Astrocyte (in vitro differentiated cells and primary cell): ENCODE data around the gene EIF4E1B. TPM values are rescaled to one million over a fixed set of nuclear protein-coding genes. Genes with fewer than 3 reads are reported as not detected.
A peak's percentile ranks its signal among the peaks of the same experiment; 100 is the strongest.

Experiments used
- DNase-seq: peaks from one replicate; pipeline ENCODE4 v3.0.0-alpha.2; 2010; ENCODE audit warnings: low read depth
- FAIRE-seq: peaks from 2 replicates; lab custom pipeline; 2011; peaks lifted over from hg19 to GRCh38; lab: Jason Lieb, UNC
- H2AFZ ChIP-seq: 2 replicates; pipeline ENCODE4 v1.6.0; 2012; ENCODE audit warnings: low read depth, low read length, inconsistent platforms
- H3K27ac ChIP-seq: 2 replicates; pipeline ENCODE4 v1.5.1; 2011; ENCODE audit warnings: low read depth, low read length, inconsistent platforms
- H3K27me3 ChIP-seq: 2 replicates; pipeline ENCODE4 v1.6.0; 2011; ENCODE audit warnings: low read length, inconsistent platforms; ENCODE audit not compliant: insufficient read depth
- H3K36me3 ChIP-seq: 2 replicates; pipeline ENCODE4 v1.5.1; 2011; ENCODE audit warnings: low read length, inconsistent platforms; ENCODE audit not compliant: insufficient read depth
- H3K4me1 ChIP-seq: 2 replicates; pipeline ENCODE4 v1.5.1; 2011; ENCODE audit warnings: low read length, inconsistent platforms; ENCODE audit not compliant: insufficient read depth
- H3K4me2 ChIP-seq: 2 replicates; pipeline ENCODE4 v1.6.0; 2012; ENCODE audit warnings: low read length, inconsistent platforms
- H3K4me3 ChIP-seq: 2 replicates; pipeline ENCODE4 v1.5.1; 2011; ENCODE audit warnings: low read depth, mild to moderate bottlenecking, low read length, inconsistent platforms; ENCODE audit not compliant: insufficient read depth
- H3K79me2 ChIP-seq: 2 replicates; pipeline ENCODE4 v1.6.0; 2012; ENCODE audit warnings: mild to moderate bottlenecking, low read length, inconsistent platforms; ENCODE audit not compliant: insufficient read depth
- H3K9ac ChIP-seq: 2 replicates; pipeline ENCODE4 v1.6.0; 2012; ENCODE audit warnings: mild to moderate bottlenecking, low read length, inconsistent platforms
- H3K9me3 ChIP-seq: 2 replicates; pipeline ENCODE4 v1.5.1; 2012; ENCODE audit warnings: low read depth, mild to moderate bottlenecking, low read length, inconsistent platforms; ENCODE audit not compliant: insufficient read depth
- H4K20me1 ChIP-seq: 2 replicates; pipeline ENCODE4 v1.6.0; 2012; ENCODE audit warnings: low read length, inconsistent platforms; ENCODE audit not compliant: insufficient read depth
- H3K27ac Mint-ChIP-seq: one replicate; pipeline ENCODE4 v1.8.0; 2021; ENCODE audit warnings: mild to moderate bottlenecking, mixed read lengths; ENCODE audit not compliant: unreplicated experiment
- H3K27me3 Mint-ChIP-seq: one replicate; pipeline ENCODE4 v1.8.0; 2021; ENCODE audit warnings: low read depth, mixed read lengths; ENCODE audit not compliant: unreplicated experiment
- H3K36me3 Mint-ChIP-seq: one replicate; pipeline ENCODE4 v1.8.0; 2021; ENCODE audit warnings: low read depth, mixed read lengths; ENCODE audit not compliant: unreplicated experiment
- H3K4me1 Mint-ChIP-seq: one replicate; pipeline ENCODE4 v1.8.0; 2021; ENCODE audit warnings: low read depth, mixed read lengths; ENCODE audit not compliant: unreplicated experiment
- H3K4me3 Mint-ChIP-seq: one replicate; pipeline ENCODE4 v1.8.0; 2021; ENCODE audit warnings: mild to moderate bottlenecking, moderate library complexity, mixed read lengths; ENCODE audit not compliant: unreplicated experiment
- H3K9me3 Mint-ChIP-seq: one replicate; pipeline ENCODE4 v1.8.0; 2021; ENCODE audit warnings: mild to moderate bottlenecking, mixed read lengths; ENCODE audit not compliant: unreplicated experiment
- CTCF ChIP-seq: IDR thresholded peaks from 2 replicates; pipeline ENCODE4 v1.5.1; 2011; ENCODE audit warnings: low read depth, mild to moderate bottlenecking, inconsistent platforms, low read length, moderate library complexity; ENCODE audit not compliant: insufficient read depth
- EZH2 ChIP-seq: IDR thresholded peaks from 2 replicates; pipeline ENCODE4 v1.6.1; 2012; ENCODE audit warnings: mild to moderate bottlenecking, low read length, inconsistent platforms; ENCODE audit not compliant: insufficient read depth
- total RNA-seq: library from RNA; stranded (reverse); gene quantifications from 2 replicates; pipeline ENCODE4 v1.2.1, GENCODE V29; 2021

Gene EIF4E1B
- total RNA-seq, 1 donor from 2014 or later = not detected

GRCh38 chr5:176659512-176659839 lies 29.0 kb downstream of the EIF4E1B start:
- H4K20me1 ChIP-seq = peaks cover 40% of the 10 kb centered on the region
- H3K9ac ChIP-seq = no peak overlapping the region
- no peaks in the 10 kb centered on the region for H3K4me1 ChIP-seq
- no peak for DNase-seq
- H3K27ac Mint-ChIP-seq = no peak overlapping the region
- no peak overlapping the region for H3K27ac ChIP-seq
- peak overlapping the region; percentile 31 for H3K4me3 Mint-ChIP-seq
- no peak overlapping the region for H2AFZ ChIP-seq
- no peaks in the 10 kb centered on the region for H3K79me2 ChIP-seq
- H3K27me3 ChIP-seq = peaks cover 12% of the 10 kb centered on the region
- peaks cover 22% of the 10 kb centered on the region for H3K27me3 Mint-ChIP-seq
- no peak overlapping the region for H3K4me3 ChIP-seq
- no peak overlapping the region for H3K4me2 ChIP-seq
- TF ChIP-seq EZH2 = no peak
- TF ChIP-seq CTCF = no peak
- peaks cover 7% of the 10 kb centered on the region for H3K36me3 Mint-ChIP-seq
- H3K9me3 Mint-ChIP-seq = no peaks in the 10 kb centered on the region
- no peaks in the 10 kb centered on the region for H3K9me3 ChIP-seq
- no peaks in the 10 kb centered on the region for H3K36me3 ChIP-seq
- no peak for FAIRE-seq
- H3K4me1 Mint-ChIP-seq = peaks cover 17% of the 10 kb centered on the region

GRCh38 chr5:176659860-176660461 lies 29.5 kb downstream of the EIF4E1B start:
- H3K4me3 ChIP-seq = no peak overlapping the region
- H3K36me3 Mint-ChIP-seq = peaks cover 7% of the 10 kb centered on the region
- DNase-seq = no peak
- H3K27me3 ChIP-seq = peaks cover 12% of the 10 kb centered on the region
- no peak overlapping the region for H3K4me3 Mint-ChIP-seq
- no peak overlapping the region for H3K4me2 ChIP-seq
- H3K9me3 ChIP-seq = no peaks in the 10 kb centered on the region
- H2AFZ ChIP-seq = no peak overlapping the region
- peaks cover 37% of the 10 kb centered on the region for H4K20me1 ChIP-seq
- peaks cover 17% of the 10 kb centered on the region for H3K4me1 Mint-ChIP-seq
- TF ChIP-seq CTCF (no peak), EZH2 (no peak)
- H3K36me3 ChIP-seq = no peaks in the 10 kb centered on the region
- H3K9me3 Mint-ChIP-seq = no peaks in the 10 kb centered on the region
- H3K9ac ChIP-seq = no peak overlapping the region
- no peak overlapping the region for H3K27ac ChIP-seq
- FAIRE-seq = no peak
- H3K27ac Mint-ChIP-seq = no peak overlapping the region
- H3K4me1 ChIP-seq = no peaks in the 10 kb centered on the region
- no peaks in the 10 kb centered on the region for H3K79me2 ChIP-seq
- H3K27me3 Mint-ChIP-seq = peaks cover 24% of the 10 kb centered on the region

- Histone ChIP-seq H3K4me1 (no peaks in the 10 kb centered on the region), H3K27me3 (peaks cover 16% of the 10 kb centered on the region), H3K27ac (no peak overlapping the region), H3K4me2 (no peak overlapping the region), H3K4me3 (no peak overlapping the region), H3K79me2 (no peaks in the 10 kb centered on the region), H3K36me3 (no peaks in the 10 kb centered on the region), H2AFZ (no peak overlapping the region), H3K9me3 (no peaks in the 10 kb centered on the region), H4K20me1 (peaks cover 37% of the 10 kb centered on the region), H3K9ac (no peak overlapping the region)
- H3K4me1 Mint-ChIP-seq = peaks cover 17% of the 10 kb centered on the region
- DNase-seq = no peak
- TF ChIP-seq CTCF (no peak), EZH2 (no peak)
- H3K9me3 Mint-ChIP-seq = no peaks in the 10 kb centered on the region
- H3K27ac Mint-ChIP-seq = no peak overlapping the region
- FAIRE-seq = no peak
- H3K4me3 Mint-ChIP-seq = no peak overlapping the region
- H3K36me3 Mint-ChIP-seq = peaks cover 7% of the 10 kb centered on the region
- peaks cover 28% of the 10 kb centered on the region for H3K27me3 Mint-ChIP-seq
Measured at GRCh38 chr5:176660530-176660859, 30.0 kb downstream of the EIF4E1B start.
